ENCODE measurements around the gene RASSF5.
"Not testable (repeated sequence)": the region's sequence is repeated elsewhere in the genome, so short reads cannot be mapped to it uniquely, and the experiment has no call there.

Gene RASSF5

GRCh38 chr1:206476591-206476990 lies 30.7 kb upstream of the RASSF5 start:
- H3K36me3 ChIP-seq (ENCODE audit: control insufficient read depth, insufficient read depth, low read length): peaks cover 13% of the 10 kb centered on the region
- peaks cover 18% of the 10 kb centered on the region for H3K4me1 ChIP-seq (ENCODE audit: control insufficient read depth, insufficient read depth, low read length)
- H3K9ac ChIP-seq (ENCODE audit: low read length): no peak overlapping the region
- no peaks in the 10 kb centered on the region for H3K27me3 ChIP-seq (ENCODE audit: control insufficient read depth, insufficient read depth, low read length)
- H3K4me3 ChIP-seq (ENCODE audit: low read depth, low read length): no peak overlapping the region
- no peaks in the 10 kb centered on the region for H3K9me3 ChIP-seq (ENCODE audit: control insufficient read depth, insufficient read depth, low read depth, low read length)
- no peak overlapping the region for H3K27ac ChIP-seq (ENCODE audit: low read depth, low read length)

DNA sequence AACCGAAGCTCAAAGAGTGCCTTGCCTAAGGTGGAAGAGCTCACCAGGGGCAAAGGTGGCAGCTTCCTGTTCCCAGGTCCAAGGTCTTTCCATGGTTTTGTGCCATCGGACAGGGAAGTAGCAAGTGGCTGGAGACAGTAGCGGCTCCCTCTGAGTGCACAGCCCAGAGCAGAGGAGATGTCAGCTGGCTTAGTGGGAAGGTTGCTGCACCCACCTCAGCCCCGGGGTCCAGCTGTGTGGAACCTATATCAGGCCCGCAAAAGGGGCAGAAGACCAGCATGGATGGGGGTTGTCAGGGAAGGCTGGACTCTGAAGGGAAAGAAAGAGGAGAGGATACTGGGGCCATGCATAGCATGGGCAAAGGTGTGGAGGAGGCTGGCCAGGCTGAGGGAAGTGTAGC lies 30.2 kb upstream of the RASSF5 start:
- Histone ChIP-seq H3K4me1 (ENCODE audit: control insufficient read depth, insufficient read depth, low read length) (peaks cover 13% of the 10 kb centered on the region), H3K9ac (ENCODE audit: low read length) (no peak overlapping the region), H3K27ac (ENCODE audit: low read depth, low read length) (no peak overlapping the region), H3K36me3 (ENCODE audit: control insufficient read depth, insufficient read depth, low read length) (peaks cover 13% of the 10 kb centered on the region), H3K4me3 (ENCODE audit: low read depth, low read length) (no peak overlapping the region), H3K27me3 (ENCODE audit: control insufficient read depth, insufficient read depth, low read length) (no peaks in the 10 kb centered on the region), H3K9me3 (ENCODE audit: control insufficient read depth, insufficient read depth, low read depth, low read length) (no peaks in the 10 kb centered on the region)

DNA sequence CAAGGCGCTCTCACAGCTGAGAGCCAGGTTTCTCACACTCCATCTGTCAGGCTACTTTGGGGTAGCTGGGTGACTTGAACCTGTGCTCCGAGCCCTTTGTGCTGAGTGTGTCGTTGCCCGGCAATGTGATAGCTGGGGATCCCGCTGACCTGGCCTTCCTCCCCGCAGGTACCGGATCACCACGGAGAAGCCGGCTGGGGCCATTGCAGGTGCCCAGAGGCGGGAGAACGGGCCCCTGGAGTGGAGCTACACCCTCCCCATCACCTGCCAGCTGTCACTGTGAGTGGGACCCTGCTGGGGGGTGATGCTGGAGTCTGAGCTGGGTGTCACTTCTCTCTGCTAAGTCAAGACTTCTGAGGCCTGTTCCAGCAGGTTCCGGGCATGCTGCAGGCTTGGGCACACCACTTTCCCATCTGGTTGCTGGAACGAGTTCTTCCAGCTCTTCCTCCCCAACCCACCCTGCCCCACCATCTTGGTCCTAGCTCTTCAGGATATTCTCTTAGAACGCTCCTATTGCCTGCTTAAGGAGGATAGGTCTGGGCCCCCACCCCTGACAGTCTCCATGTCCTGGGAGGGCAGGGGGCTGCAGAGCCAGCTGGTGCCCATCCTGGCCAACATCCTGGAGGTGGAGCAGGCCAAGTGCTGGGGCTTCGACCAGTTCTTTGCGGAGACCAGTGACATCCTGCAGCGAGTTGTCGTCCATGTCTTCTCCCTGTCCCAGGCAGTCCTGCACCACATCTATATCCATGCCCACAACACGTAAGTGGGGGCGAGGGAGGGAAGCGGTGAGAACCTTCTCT lies 29.6 kb upstream of the RASSF5 start:
- Histone ChIP-seq H3K4me1 (ENCODE audit: control insufficient read depth, insufficient read depth, low read length) (peaks cover 6% of the 10 kb centered on the region), H3K27me3 (ENCODE audit: control insufficient read depth, insufficient read depth, low read length) (no peaks in the 10 kb centered on the region), H3K36me3 (ENCODE audit: control insufficient read depth, insufficient read depth, low read length) (peaks cover 16% of the 10 kb centered on the region), H3K9ac (ENCODE audit: low read length) (no peak overlapping the region), H3K27ac (ENCODE audit: low read depth, low read length) (no peak overlapping the region), H3K9me3 (ENCODE audit: control insufficient read depth, insufficient read depth, low read depth, low read length) (no peaks in the 10 kb centered on the region), H3K4me3 (ENCODE audit: low read depth, low read length) (no peak overlapping the region)

DNA sequence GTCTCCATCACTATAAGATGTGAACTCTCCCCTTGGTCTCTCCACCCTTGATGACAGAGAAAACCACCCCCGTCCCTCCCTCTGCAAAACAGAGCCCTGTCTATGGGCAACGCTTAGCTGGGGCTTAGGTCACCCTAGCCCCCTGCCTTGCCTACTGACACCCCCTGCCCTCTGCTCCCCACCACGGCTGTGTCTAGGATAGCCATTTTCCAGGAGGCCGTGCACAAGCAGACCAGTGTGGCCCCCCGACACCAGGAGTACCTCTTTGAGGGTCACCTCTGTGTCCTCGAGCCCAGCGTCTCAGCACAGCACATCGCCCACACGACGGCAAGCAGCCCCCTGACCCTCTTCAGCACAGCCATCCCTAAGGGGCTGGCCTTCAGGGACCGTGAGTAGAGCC lies 28.6 kb upstream of the RASSF5 start:
- H3K36me3 ChIP-seq (ENCODE audit: control insufficient read depth, insufficient read depth, low read length): peaks cover 19% of the 10 kb centered on the region

GRCh38 chr1:206479183-206480125 lies 27.9 kb upstream of the RASSF5 start:
- Histone ChIP-seq H3K36me3 (ENCODE audit: control insufficient read depth, insufficient read depth, low read length) (peaks cover 19% of the 10 kb centered on the region), H3K4me3 (ENCODE audit: low read depth, low read length) (no peak overlapping the region), H3K9me3 (ENCODE audit: control insufficient read depth, insufficient read depth, low read depth, low read length) (no peaks in the 10 kb centered on the region), H3K27me3 (ENCODE audit: control insufficient read depth, insufficient read depth, low read length) (no peaks in the 10 kb centered on the region), H3K27ac (ENCODE audit: low read depth, low read length) (no peak overlapping the region), H3K4me1 (ENCODE audit: control insufficient read depth, insufficient read depth, low read length) (peaks cover 4% of the 10 kb centered on the region; the same call in 1 of the 2 replicates), H3K9ac (ENCODE audit: low read length) (no peak overlapping the region)

More for the DNA sequence above, 28.6 kb upstream of the RASSF5 start:
- no peak overlapping the region for H3K27ac ChIP-seq (ENCODE audit: low read depth, low read length)
- H3K9ac ChIP-seq (ENCODE audit: low read length): no peak overlapping the region
- H3K4me3 ChIP-seq (ENCODE audit: low read depth, low read length): no peak overlapping the region
- peaks cover 4% of the 10 kb centered on the region; the same call in 1 of the 2 replicates for H3K4me1 ChIP-seq (ENCODE audit: control insufficient read depth, insufficient read depth, low read length)
- H3K9me3 ChIP-seq (ENCODE audit: control insufficient read depth, insufficient read depth, low read depth, low read length): no peaks in the 10 kb centered on the region
- no peaks in the 10 kb centered on the region for H3K27me3 ChIP-seq (ENCODE audit: control insufficient read depth, insufficient read depth, low read length)

DNA sequence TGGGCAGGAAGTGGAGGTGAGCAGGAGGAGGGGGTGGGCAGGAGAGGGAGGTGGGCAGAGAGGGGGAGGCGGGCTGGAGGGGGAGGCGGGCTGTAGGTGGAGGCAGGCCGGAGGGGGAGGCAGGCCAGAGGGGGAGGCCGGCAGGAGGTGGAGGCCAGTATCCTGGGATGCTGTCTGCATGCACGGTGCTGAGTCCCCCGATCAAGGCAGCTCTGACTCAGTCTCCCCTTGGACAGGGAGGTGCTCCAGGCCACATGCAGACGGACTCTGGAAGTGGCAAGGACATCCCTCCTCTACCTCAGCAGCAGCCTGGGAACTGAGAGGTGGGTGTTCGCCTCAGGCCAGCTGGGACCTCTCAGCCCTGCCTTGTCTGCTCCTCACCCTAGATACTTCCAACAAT lies 27.1 kb upstream of the RASSF5 start:
- H3K36me3 ChIP-seq (ENCODE audit: control insufficient read depth, insufficient read depth, low read length): peaks cover 19% of the 10 kb centered on the region

GRCh38 chr1:206482611-206483010 lies 24.7 kb upstream of the RASSF5 start:
- Histone ChIP-seq H3K27ac (ENCODE audit: low read depth, low read length) (no peak overlapping the region), H3K9me3 (ENCODE audit: control insufficient read depth, insufficient read depth, low read depth, low read length) (no peaks in the 10 kb centered on the region), H3K4me1 (ENCODE audit: control insufficient read depth, insufficient read depth, low read length) (peaks cover 4% of the 10 kb centered on the region; the same call in 1 of the 2 replicates), H3K36me3 (ENCODE audit: control insufficient read depth, insufficient read depth, low read length) (peaks cover 11% of the 10 kb centered on the region), H3K9ac (ENCODE audit: low read length) (no peak overlapping the region), H3K4me3 (ENCODE audit: low read depth, low read length) (no peak overlapping the region), H3K27me3 (ENCODE audit: control insufficient read depth, insufficient read depth, low read length) (no peaks in the 10 kb centered on the region)

More for the DNA sequence above, 27.1 kb upstream of the RASSF5 start:
- Histone ChIP-seq H3K9me3 (ENCODE audit: control insufficient read depth, insufficient read depth, low read depth, low read length) (no peaks in the 10 kb centered on the region), H3K4me1 (ENCODE audit: control insufficient read depth, insufficient read depth, low read length) (peaks cover 4% of the 10 kb centered on the region; the same call in 1 of the 2 replicates), H3K4me3 (ENCODE audit: low read depth, low read length) (no peak overlapping the region), H3K27ac (ENCODE audit: low read depth, low read length) (no peak overlapping the region), H3K27me3 (ENCODE audit: control insufficient read depth, insufficient read depth, low read length) (no peaks in the 10 kb centered on the region), H3K9ac (ENCODE audit: low read length) (no peak overlapping the region)

GRCh38 chr1:206483864-206484263 lies 23.5 kb upstream of the RASSF5 start:
- not testable (repeated sequence) for H3K27me3 ChIP-seq (ENCODE audit: control insufficient read depth, insufficient read depth, low read length); H3K4me3 ChIP-seq (ENCODE audit: low read depth, low read length); H3K9ac ChIP-seq (ENCODE audit: low read length); H3K36me3 ChIP-seq (ENCODE audit: control insufficient read depth, insufficient read depth, low read length); H3K4me1 ChIP-seq (ENCODE audit: control insufficient read depth, insufficient read depth, low read length); H3K27ac ChIP-seq (ENCODE audit: low read depth, low read length); H3K9me3 ChIP-seq (ENCODE audit: control insufficient read depth, insufficient read depth, low read depth, low read length)

DNA sequence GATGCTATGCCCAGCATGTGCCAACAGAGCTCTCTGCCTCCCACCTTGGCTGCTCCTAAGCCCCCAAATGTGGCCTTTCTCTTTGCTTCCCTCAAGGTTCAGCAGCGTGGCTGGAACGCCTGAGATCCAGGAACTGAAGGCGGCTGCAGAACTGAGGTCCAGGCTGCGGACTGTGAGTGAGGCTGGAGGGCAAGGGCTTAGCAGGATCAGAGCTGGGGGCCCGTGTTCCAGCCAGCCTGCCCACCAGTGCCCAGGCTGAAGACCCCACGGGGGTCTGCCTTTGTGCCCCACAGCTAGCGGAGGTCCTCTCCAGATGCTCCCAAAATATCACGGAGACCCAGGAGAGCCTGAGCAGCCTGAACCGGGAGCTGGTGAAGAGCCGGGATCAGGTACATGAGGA lies 22.4 kb upstream of the RASSF5 start:
- Histone ChIP-seq H3K27ac (ENCODE audit: low read depth, low read length) (no peak overlapping the region), H3K9ac (ENCODE audit: low read length) (no peak overlapping the region), H3K9me3 (ENCODE audit: control insufficient read depth, insufficient read depth, low read depth, low read length) (no peaks in the 10 kb centered on the region), H3K36me3 (ENCODE audit: control insufficient read depth, insufficient read depth, low read length) (peaks cover 9% of the 10 kb centered on the region; the same call in 1 of the 2 replicates), H3K4me1 (ENCODE audit: control insufficient read depth, insufficient read depth, low read length) (peaks cover under 1% of the 10 kb centered on the region; the same call in 1 of the 2 replicates), H3K27me3 (ENCODE audit: control insufficient read depth, insufficient read depth, low read length) (no peaks in the 10 kb centered on the region), H3K4me3 (ENCODE audit: low read depth, low read length) (no peak overlapping the region)

DNA sequence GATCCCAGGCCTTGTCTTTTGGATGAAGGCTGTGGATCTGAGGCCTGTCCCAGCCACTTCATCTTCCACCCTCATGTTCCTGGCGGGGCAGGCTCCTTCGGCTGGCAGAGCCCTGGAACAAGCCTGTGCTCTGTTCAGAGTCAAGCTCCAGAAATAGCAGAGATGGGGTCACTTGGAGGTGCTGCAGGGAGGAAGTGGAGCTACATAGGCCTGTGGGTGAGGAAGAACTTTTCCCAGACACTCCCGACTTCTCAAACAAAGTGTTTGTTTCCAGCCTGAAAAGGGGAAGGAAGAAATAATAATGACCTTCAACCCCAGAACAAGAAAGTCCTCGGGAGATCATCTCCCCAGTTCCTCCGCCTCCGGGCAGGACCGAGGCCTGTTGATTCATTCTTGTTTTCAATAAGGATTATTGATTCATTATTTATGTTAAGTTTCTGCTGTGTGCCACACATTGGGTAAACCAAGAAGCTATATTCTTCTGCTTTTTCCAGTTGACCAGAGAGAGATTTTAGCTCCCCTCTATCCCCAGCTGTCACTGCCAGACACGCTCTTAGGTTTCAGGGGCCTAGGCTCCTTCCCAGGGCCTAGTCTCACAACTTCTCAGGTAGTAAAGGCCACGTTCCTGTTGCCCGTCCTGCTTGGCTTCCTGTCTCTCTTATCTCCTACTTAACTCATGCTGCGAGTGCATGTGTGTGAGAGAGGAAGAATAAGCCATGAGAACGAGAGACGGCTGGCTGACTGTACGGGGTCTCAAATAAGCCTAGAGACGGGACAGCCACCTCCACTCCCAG lies 20.1 kb upstream of the RASSF5 start:
- Histone ChIP-seq H3K9me3 (ENCODE audit: control insufficient read depth, insufficient read depth, low read depth, low read length) (no peaks in the 10 kb centered on the region), H3K27ac (ENCODE audit: low read depth, low read length) (no peak overlapping the region), H3K36me3 (ENCODE audit: control insufficient read depth, insufficient read depth, low read length) (peaks cover 14% of the 10 kb centered on the region), H3K4me3 (ENCODE audit: low read depth, low read length) (no peak overlapping the region), H3K4me1 (ENCODE audit: control insufficient read depth, insufficient read depth, low read length) (no peaks in the 10 kb centered on the region), H3K9ac (ENCODE audit: low read length) (no peak overlapping the region), H3K27me3 (ENCODE audit: control insufficient read depth, insufficient read depth, low read length) (no peaks in the 10 kb centered on the region)

Measured in HUES6 (cell line).